ES-I3 (cell line): ENCODE data around the gene CEP85.
"Not testable (repeated sequence)": the region's sequence is repeated elsewhere in the genome, so short reads cannot be mapped to it uniquely, and the experiment has no call there.

Source experiments
- H3K36me3 ChIP-seq: 2 replicates; pipeline ENCODE4 v1.6.1; 2013; ENCODE audit warnings: mild to moderate bottlenecking, low read length, control low read depth, moderate library complexity; ENCODE audit not compliant: insufficient read depth
- H3K4me1 ChIP-seq: 2 replicates; pipeline ENCODE4 v1.6.1; 2013; ENCODE audit warnings: mild to moderate bottlenecking, control low read depth, low read length; ENCODE audit not compliant: insufficient read depth
- H3K9ac ChIP-seq: 2 replicates; pipeline ENCODE4 v1.6.1; 2013; ENCODE audit warnings: low read depth, mild to moderate bottlenecking, low read length, moderate library complexity
- H3K9me3 ChIP-seq: 2 replicates; pipeline ENCODE4 v1.6.1; 2013; ENCODE audit warnings: mild to moderate bottlenecking, low read length, moderate library complexity; ENCODE audit not compliant: control insufficient read depth, insufficient read depth

The CEP85 gene

GRCh38 chr1:26287033-26287711 is 53.2 kb downstream of the CEP85 start:
- peaks cover 29% of the 10 kb centered on the region; the same call in 1 of the 2 replicates for H3K4me1 ChIP-seq

GRCh38 chr1:26287811-26288210 is 53.8 kb downstream of the CEP85 start:
- peaks cover 29% of the 10 kb centered on the region; the same call in 1 of the 2 replicates for H3K4me1 ChIP-seq
- no peaks in the 10 kb centered on the region for H3K36me3 ChIP-seq
- H3K9me3 ChIP-seq: no peaks in the 10 kb centered on the region
- no peak overlapping the region for H3K9ac ChIP-seq

More at GRCh38 chr1:26287033-26287711, 53.2 kb downstream of the CEP85 start:
- Histone ChIP-seq H3K9me3 (no peaks in the 10 kb centered on the region), H3K9ac (no peak overlapping the region), H3K36me3 (no peaks in the 10 kb centered on the region)

GRCh38 chr1:26288311-26288941 is 54.4 kb downstream of the CEP85 start:
- no peaks in the 10 kb centered on the region for H3K36me3 ChIP-seq
- peaks cover 29% of the 10 kb centered on the region; the same call in 1 of the 2 replicates for H3K4me1 ChIP-seq
- H3K9me3 ChIP-seq: no peaks in the 10 kb centered on the region
- no peak overlapping the region for H3K9ac ChIP-seq

- Histone ChIP-seq H3K36me3 (no peaks in the 10 kb centered on the region), H3K4me1 (peaks cover 29% of the 10 kb centered on the region; the same call in 1 of the 2 replicates), H3K9ac (no peak overlapping the region), H3K9me3 (no peaks in the 10 kb centered on the region)
Measured at GRCh38 chr1:26289158-26290059, 55.4 kb downstream of the CEP85 start.

- Histone ChIP-seq H3K4me1 (peaks cover 28% of the 10 kb centered on the region; the same call in 1 of the 2 replicates), H3K9me3 (no peaks in the 10 kb centered on the region), H3K9ac (no peak overlapping the region), H3K36me3 (no peaks in the 10 kb centered on the region)
Measured at GRCh38 chr1:26290122-26290881, 56.3 kb downstream of the CEP85 start.

- Histone ChIP-seq H3K9me3 (no peaks in the 10 kb centered on the region), H3K4me1 (peaks cover 26% of the 10 kb centered on the region; the same call in 1 of the 2 replicates), H3K36me3 (no peaks in the 10 kb centered on the region), H3K9ac (no peak overlapping the region)
Measured at GRCh38 chr1:26290882-26291261, 56.9 kb downstream of the CEP85 start.

GRCh38 chr1:26291433-26291832 is 57.4 kb downstream of the CEP85 start:
- Histone ChIP-seq H3K9ac (no peak overlapping the region), H3K36me3 (no peaks in the 10 kb centered on the region), H3K4me1 (peaks cover 26% of the 10 kb centered on the region; the same call in 1 of the 2 replicates), H3K9me3 (no peaks in the 10 kb centered on the region)

- Histone ChIP-seq H3K36me3 (no peaks in the 10 kb centered on the region), H3K9me3 (no peaks in the 10 kb centered on the region), H3K4me1 (peaks cover 26% of the 10 kb centered on the region; the same call in 1 of the 2 replicates), H3K9ac (no peak overlapping the region)
Measured at GRCh38 chr1:26291939-26292338, 57.9 kb downstream of the CEP85 start.

- peaks cover 26% of the 10 kb centered on the region; the same call in 1 of the 2 replicates for H3K4me1 ChIP-seq
- H3K36me3 ChIP-seq, H3K9ac ChIP-seq, H3K9me3 ChIP-seq: not testable (repeated sequence)
Measured at GRCh38 chr1:26292735-26293134, 58.7 kb downstream of the CEP85 start.

GRCh38 chr1:26293911-26294463 is 60.0 kb downstream of the CEP85 start:
- Histone ChIP-seq H3K36me3 (no peaks in the 10 kb centered on the region), H3K4me1 (peaks cover 24% of the 10 kb centered on the region; the same call in 1 of the 2 replicates), H3K9ac (no peak overlapping the region), H3K9me3 (no peaks in the 10 kb centered on the region)

- Histone ChIP-seq H3K4me1 (peaks cover 11% of the 10 kb centered on the region; the same call in 1 of the 2 replicates), H3K9me3 (no peaks in the 10 kb centered on the region), H3K36me3 (no peaks in the 10 kb centered on the region), H3K9ac (no peak overlapping the region)
Measured at GRCh38 chr1:26295194-26296138, 61.5 kb downstream of the CEP85 start.

- no peaks in the 10 kb centered on the region for H3K9me3 ChIP-seq
- H3K36me3 ChIP-seq: no peaks in the 10 kb centered on the region
- 0 out of 2 replicates have a peak, but pooled peaks cover 3% of the 10 kb centered on the region for H3K4me1 ChIP-seq
- no peak overlapping the region for H3K9ac ChIP-seq
Measured at GRCh38 chr1:26296340-26297056, 62.5 kb downstream of the CEP85 start.
